AG10803 (cell line): ENCODE measurements around the gene MAP4K4.

ENCODE experiments used
- DNase-seq: peaks from one replicate; pipeline ENCODE4 v3.0.0; 2010; ENCODE audit warnings: low read depth
- H3K4me3 ChIP-seq: 2 replicates; pipeline ENCODE4 v1.5.1; 2011; ENCODE audit warnings: mild to moderate bottlenecking, low read length, control low read depth
- CTCF ChIP-seq: conservative IDR thresholded peaks from 2 replicates; pipeline ENCODE4 v1.5.1; 2011; ENCODE audit warnings: mild to moderate bottlenecking, low read length, control low read depth, inconsistent platforms

Gene MAP4K4

DNA sequence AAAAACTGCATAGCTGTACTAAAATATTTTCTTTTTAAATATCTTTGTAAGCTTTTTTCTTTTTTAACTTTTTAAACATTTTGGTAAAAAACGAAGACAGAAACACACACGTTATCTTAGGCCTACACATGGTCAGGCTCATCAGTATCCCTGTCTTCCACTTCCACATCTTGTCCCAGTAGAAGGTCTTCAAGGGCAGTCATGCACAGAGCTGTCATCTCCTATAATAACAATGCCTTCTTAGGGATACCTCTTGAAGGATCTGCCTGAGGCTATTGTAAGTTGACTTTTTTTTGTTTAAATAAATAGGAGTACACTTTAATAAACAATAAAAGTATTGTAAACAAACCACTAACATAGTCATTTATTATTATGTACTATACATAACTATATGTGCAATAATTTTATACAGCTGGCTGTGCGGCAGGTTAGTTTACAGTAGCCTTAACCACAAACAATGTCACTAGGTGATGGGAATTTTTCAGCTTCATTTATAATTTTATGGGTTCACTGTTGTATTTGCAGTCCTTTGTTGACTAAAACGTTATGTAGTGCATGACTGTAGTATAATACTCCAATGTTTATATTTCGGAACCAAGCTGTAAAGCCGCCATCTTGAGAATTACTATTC is 124.4 kb downstream of the MAP4K4 start:
- no peak overlapping the region for H3K4me3 ChIP-seq
- no peak for TF ChIP-seq CTCF
- no peak for DNase-seq

DNA sequence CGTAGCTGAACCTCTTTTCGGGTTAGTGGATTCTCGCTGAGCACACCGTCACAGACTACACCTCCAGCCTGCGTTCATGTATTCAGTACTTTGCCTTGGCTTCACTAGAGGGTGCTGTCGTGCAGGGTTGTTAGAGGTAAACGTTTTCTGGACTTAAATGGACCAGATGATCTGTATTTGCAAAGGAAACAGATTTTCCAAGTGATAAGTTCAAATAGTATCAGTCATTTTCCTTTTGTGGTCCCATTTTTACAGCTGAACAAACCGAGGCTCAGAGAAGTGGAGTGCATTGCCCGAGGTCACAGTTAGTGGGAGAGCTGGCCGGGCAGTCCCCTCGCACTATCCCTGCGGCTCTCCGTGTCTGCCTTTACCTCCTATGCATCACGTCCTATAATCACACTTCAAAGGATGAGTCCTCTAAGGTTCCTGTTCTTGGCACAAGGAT is 125.9 kb downstream of the MAP4K4 start:
- H3K4me3 ChIP-seq: no peak overlapping the region
- TF ChIP-seq CTCF: peak; percentile 75
- peak; percentile 67 for DNase-seq

GRCh38 chr2:101823859-101824258 is 126.4 kb downstream of the MAP4K4 start:
- DNase-seq: peak; percentile 38
- TF ChIP-seq CTCF: no peak
- no peak overlapping the region for H3K4me3 ChIP-seq

DNA sequence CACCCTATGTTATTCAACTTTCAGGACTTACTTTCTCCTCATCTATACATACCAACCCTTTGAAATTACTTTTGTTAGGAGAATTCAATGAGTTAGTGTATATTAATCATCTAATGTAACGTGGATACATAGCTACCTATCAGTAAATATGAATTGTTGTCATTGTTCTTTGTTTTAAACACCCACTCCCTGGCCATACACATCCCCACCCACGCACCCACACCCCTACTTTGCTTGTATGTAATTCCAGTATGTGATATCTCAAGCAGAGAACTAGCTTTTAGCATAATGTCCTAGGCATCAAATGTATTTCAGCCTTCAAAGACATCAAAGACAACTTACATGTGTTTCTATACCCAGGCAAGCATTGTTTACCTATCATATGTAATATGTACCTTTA is 129.2 kb downstream of the MAP4K4 start:
- no peak overlapping the region for H3K4me3 ChIP-seq
- no peak for DNase-seq
- no peak for TF ChIP-seq CTCF

DNA sequence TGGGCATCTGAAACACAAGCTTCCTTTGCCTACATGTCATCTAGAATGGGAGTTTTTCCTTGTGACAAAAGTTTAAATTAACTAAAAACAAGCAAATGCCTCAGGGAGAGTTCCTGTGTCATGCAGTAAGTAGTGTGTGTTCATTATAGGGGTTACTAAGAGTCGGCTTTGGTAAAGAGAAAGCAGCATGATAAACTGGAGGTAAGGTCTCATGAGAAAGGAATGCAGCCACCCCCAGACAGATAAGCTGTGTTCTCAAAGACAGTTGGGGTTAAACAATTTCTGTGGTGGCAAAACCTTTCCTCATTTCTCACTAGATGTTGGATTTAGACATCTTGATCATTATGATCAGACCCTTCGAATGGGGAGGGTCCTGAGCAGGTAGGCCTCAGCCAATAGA is 129.7 kb downstream of the MAP4K4 start:
- H3K4me3 ChIP-seq: no peak overlapping the region
- no peak for TF ChIP-seq CTCF
- DNase-seq: peak; percentile 76

DNA sequence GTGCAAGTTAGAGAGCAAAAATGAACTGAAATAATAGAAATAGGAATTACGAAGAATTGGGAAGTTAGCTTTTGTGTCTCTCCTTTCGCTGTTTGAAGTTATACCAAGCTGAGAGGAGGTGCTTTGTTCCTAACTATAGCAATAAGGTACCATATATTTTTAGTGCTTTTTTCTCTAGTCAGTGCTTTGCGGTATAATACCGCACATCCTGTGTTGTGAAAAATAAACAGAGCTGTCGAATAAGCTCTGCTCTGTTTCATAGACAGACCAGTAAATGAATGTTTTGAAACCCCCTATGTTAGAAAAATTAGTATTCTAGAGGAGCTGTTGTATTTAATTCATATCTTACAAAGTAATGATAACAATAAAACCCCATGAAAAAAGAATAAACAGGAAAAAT is 130.8 kb downstream of the MAP4K4 start:
- TF ChIP-seq CTCF: no peak
- H3K4me3 ChIP-seq: no peak overlapping the region
- no peak for DNase-seq

DNA sequence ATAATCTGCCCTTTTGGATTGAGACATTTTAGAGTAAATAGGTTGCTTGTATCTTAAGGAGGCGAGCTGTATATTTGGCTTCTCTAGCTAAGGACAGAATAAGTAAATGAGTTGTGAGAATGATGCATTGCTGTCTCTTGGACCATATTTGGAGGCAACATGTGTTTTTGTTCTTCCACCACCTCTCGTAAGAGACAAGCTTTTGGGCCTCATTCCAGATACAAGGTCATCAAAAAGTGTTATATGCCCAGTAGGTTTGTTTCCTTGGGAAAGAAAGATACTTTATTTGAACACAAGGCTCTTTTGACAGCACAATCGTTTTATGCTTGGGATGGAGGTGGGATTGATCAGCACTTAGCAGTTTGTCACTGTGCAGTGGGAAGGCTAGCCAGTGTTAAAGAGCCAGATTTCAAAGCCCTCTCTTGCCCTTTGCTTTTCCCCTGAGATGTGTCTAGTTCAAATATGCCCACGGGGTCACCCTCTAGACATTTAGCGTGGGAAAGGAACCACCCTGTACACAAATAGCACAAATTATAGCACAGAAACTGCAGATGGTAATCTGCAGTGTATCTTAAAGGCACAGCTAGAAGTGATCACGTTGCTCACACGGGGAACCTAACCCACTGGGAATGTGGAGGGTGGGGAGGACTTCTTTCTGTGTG is 131.3 kb downstream of the MAP4K4 start:
- no peak for TF ChIP-seq CTCF
- peak; percentile 66 for DNase-seq
- no peak overlapping the region for H3K4me3 ChIP-seq
